OCI-LY1 (cell line): ENCODE results near the gene JMJD1C.
"Not testable (repeated sequence)": the region's sequence is repeated elsewhere in the genome, so short reads cannot be mapped to it uniquely, and the experiment has no call there.

Experiments used
- H2AFZ ChIP-seq: fragments of 200-600 bp; sonication (generic), shearing (Covaris generic); 2 replicates; pipeline ENCODE4 v1.6.0; 2014; ENCODE audit warnings: antibody characterized with exemption, mild to moderate bottlenecking, low read length
- H3F3A ChIP-seq: fragments of 200-600 bp; sonication (generic), shearing (Covaris generic); 2 replicates; pipeline ENCODE4 v1.6.0; 2014; ENCODE audit warnings: mild to moderate bottlenecking, antibody characterized with exemption, low read length, moderate library complexity; ENCODE audit not compliant: insufficient read depth
- H3K27ac ChIP-seq: fragments of 200-600 bp; sonication (generic); 2 replicates; pipeline ENCODE4 v1.5.1; 2014; ENCODE audit warnings: low read length, mixed run types, mild to moderate bottlenecking, low read depth; ENCODE audit not compliant: poor library complexity, severe bottlenecking
- H3K27me3 ChIP-seq: fragments of 200-600 bp; sonication (generic); 2 replicates; pipeline ENCODE4 v1.6.0; 2014; ENCODE audit warnings: antibody characterized with exemption, mild to moderate bottlenecking, low read length, moderate library complexity; ENCODE audit not compliant: insufficient read depth
- H3K36me3 ChIP-seq: fragments of 200-600 bp; sonication (generic); 2 replicates; pipeline ENCODE4 v1.6.1; 2014; ENCODE audit warnings: mild to moderate bottlenecking, antibody characterized with exemption, low read length, moderate library complexity, mixed read lengths; ENCODE audit not compliant: insufficient read depth
- H3K4me1 ChIP-seq: fragments of 200-600 bp; sonication (generic); 2 replicates; pipeline ENCODE4 v1.5.1; 2014; ENCODE audit warnings: mild to moderate bottlenecking, low read length, moderate library complexity; ENCODE audit not compliant: insufficient read depth, severe bottlenecking
- H3K4me2 ChIP-seq: fragments of 200-600 bp; sonication (generic), shearing (Covaris generic); 2 replicates; pipeline ENCODE4 v1.6.1; 2014; ENCODE audit warnings: low read length
- H3K4me3 ChIP-seq: fragments of 200-600 bp; sonication (generic); 2 replicates; pipeline ENCODE4 v1.5.1; 2014; ENCODE audit warnings: low read length, low read depth, mild to moderate bottlenecking, mixed read lengths; ENCODE audit not compliant: poor library complexity, severe bottlenecking
- H3K79me2 ChIP-seq: fragments of 200-600 bp; shearing (Covaris generic); 2 replicates; pipeline ENCODE4 v1.6.1; 2016; ENCODE audit warnings: mixed run types, low read length, mixed read lengths; ENCODE audit not compliant: insufficient read depth
- H3K9ac ChIP-seq: fragments of 200-600 bp; sonication (generic), shearing (Covaris generic); 2 replicates; pipeline ENCODE4 v1.6.1; 2014; ENCODE audit warnings: mild to moderate bottlenecking, low read length, mixed read lengths
- H3K9me2 ChIP-seq: fragments of 200-600 bp; sonication (generic), shearing (Covaris generic); 2 replicates; pipeline ENCODE4 v1.6.1; 2014; ENCODE audit warnings: low read depth, mild to moderate bottlenecking, low read length, mixed read lengths
- H3K9me3 ChIP-seq: fragments of 200-600 bp; shearing (Covaris generic); 2 replicates; pipeline ENCODE4 v1.6.1; 2014; ENCODE audit warnings: low read length, mixed read lengths
- H4K20me1 ChIP-seq: fragments of 200-600 bp; sonication (generic), shearing (Covaris generic); 2 replicates; pipeline ENCODE4 v1.6.0; 2016; ENCODE audit warnings: mild to moderate bottlenecking, low read length; ENCODE audit not compliant: insufficient read depth
- CTCF ChIP-seq: fragments of 200-600 bp; sonication (generic), shearing (Covaris generic); IDR thresholded peaks from 2 replicates; pipeline ENCODE4 v1.5.1; 2017; ENCODE audit warnings: mild to moderate bottlenecking, antibody characterized with exemption, low read length, moderate library complexity, mixed read lengths
- EZH2 ChIP-seq: fragments of 200-600 bp; sonication (generic), shearing (Covaris generic); IDR thresholded peaks from 2 replicates; pipeline ENCODE4 v1.8.0; 2017; ENCODE audit warnings: borderline replicate concordance, mixed run types, mild to moderate bottlenecking, antibody characterized with exemption, low read length, moderate library complexity, mixed read lengths

The JMJD1C gene

GRCh38 chr10:63237396-63237795 is 228.4 kb downstream of the JMJD1C start:
- peaks cover 35% of the 10 kb centered on the region for H3K4me1 ChIP-seq
- H3K79me2 ChIP-seq, result peaks cover 94% of the 10 kb centered on the region
- no peak overlapping the region for H2AFZ ChIP-seq
- H3K9ac ChIP-seq, result no peak overlapping the region
- H3K27ac ChIP-seq, result no peak overlapping the region
- peaks cover 6% of the 10 kb centered on the region; the same call in 1 of the 2 replicates for H3K36me3 ChIP-seq
- no peak overlapping the region for H3K4me3 ChIP-seq
- H3K27me3 ChIP-seq, result no peaks in the 10 kb centered on the region
- H3K9me3 ChIP-seq, result no peaks in the 10 kb centered on the region
- no peak for TF ChIP-seq EZH2
- TF ChIP-seq CTCF, result no peak
- no peak overlapping the region for H3K4me2 ChIP-seq
- H4K20me1 ChIP-seq, result peaks cover 7% of the 10 kb centered on the region; the same call in 1 of the 2 replicates
- no peaks in the 10 kb centered on the region for H3K9me2 ChIP-seq
- H3F3A ChIP-seq, result no peaks in the 10 kb centered on the region

GRCh38 chr10:63236113-63236935 is 229.5 kb downstream of the JMJD1C start:
- Histone ChIP-seq H3K27me3 (no peaks in the 10 kb centered on the region), H3K36me3 (peaks cover 7% of the 10 kb centered on the region; the same call in 1 of the 2 replicates), H3K9me2 (no peaks in the 10 kb centered on the region), H3K9ac (no peak overlapping the region), H2AFZ (no peak overlapping the region), H4K20me1 (peaks cover 7% of the 10 kb centered on the region; the same call in 1 of the 2 replicates), H3K27ac (peak overlapping the region; percentile 38), H3F3A (no peaks in the 10 kb centered on the region), H3K4me2 (no peak overlapping the region), H3K4me3 (no peak overlapping the region), H3K4me1 (peaks cover 24% of the 10 kb centered on the region), H3K79me2 (peaks cover 92% of the 10 kb centered on the region), H3K9me3 (no peaks in the 10 kb centered on the region)
- no peak for TF ChIP-seq CTCF
- no peak for TF ChIP-seq EZH2

GRCh38 chr10:63235136-63235535 is 230.6 kb downstream of the JMJD1C start:
- H4K20me1 ChIP-seq, H3K4me2 ChIP-seq: not testable (repeated sequence)

More at GRCh38 chr10:63235136-63235535, 230.6 kb downstream of the JMJD1C start:
- not testable (repeated sequence) for H3K9me2 ChIP-seq, H2AFZ ChIP-seq, H3K9ac ChIP-seq, H3F3A ChIP-seq, H3K27ac ChIP-seq, H3K4me3 ChIP-seq, H3K9me3 ChIP-seq, H3K27me3 ChIP-seq
- Histone ChIP-seq H3K79me2 (peaks cover 92% of the 10 kb centered on the region), H3K36me3 (peaks cover 11% of the 10 kb centered on the region; the same call in 1 of the 2 replicates), H3K4me1 (peaks cover 24% of the 10 kb centered on the region)
